Esophagus muscularis mucosa (tissue), 4 donors: Measurements from ENCODE around the gene STRIP2. TPM values are rescaled to one million over a fixed set of nuclear protein-coding genes. Genes with fewer than 3 reads are reported as not detected.
A peak's percentile ranks its signal among the peaks of the same experiment; 100 is the strongest.

Experiments used
- DNase-seq: peaks from one replicate; pipeline ENCODE4 v3.0.0-alpha.2; 2017; ENCODE audit errors: extremely low spot score
- H3K27ac ChIP-seq, 4 donors: fragments of 200-600 bp; sonication (generic); replicated peaks in 1 of 4; 1 replicate in 3 of 4; 2 replicates in 1 of 4; pipeline ENCODE4 v1.5.1; 2016 to 2019; ENCODE audit warnings: mild to moderate bottlenecking in 1 of 4
- H3K27me3 ChIP-seq, 4 donors: fragments of 200-600 bp; sonication (generic); one replicate each; pipeline versions ENCODE4 v1.5.1 to v1.6.0; 2016 to 2019
- H3K36me3 ChIP-seq, 4 donors: fragments of 200-600 bp; sonication (generic); one replicate each; pipeline ENCODE4 v1.5.1; 2016 to 2019
- H3K4me1 ChIP-seq, 4 donors: fragments of 200-600 bp; sonication (generic); one replicate each; pipeline ENCODE4 v1.5.1; 2016 to 2019
- H3K4me3 ChIP-seq, 4 donors: fragments of 200-600 bp; sonication (generic); 1 replicate in 2 of 4; 2 replicates in 2 of 4; pipeline ENCODE4 v1.5.1; 2016 to 2019; ENCODE audit warnings: mild to moderate bottlenecking in 4 of 4, moderate library complexity in 1 of 4
- H3K9me3 ChIP-seq, 4 donors: fragments of 200-600 bp; sonication (generic); 1 replicate in 3 of 4; 2 replicates in 1 of 4; pipeline ENCODE4 v1.5.1; 2016 to 2019
- EP300 ChIP-seq: sonication (generic); formaldehyde crosslinking; IDR thresholded peaks from one replicate; pipeline ENCODE4 v1.6.1; 2017; ENCODE audit warnings: antibody characterized with exemption
- POLR2A ChIP-seq: fragments of 450-650 bp; IDR thresholded peaks from one replicate; pipeline ENCODE4 v1.6.1; 2017; ENCODE audit warnings: antibody characterized with exemption, moderate library complexity, mild to moderate bottlenecking, low read depth
- POLR2AphosphoS5 ChIP-seq, 2 donors: sonication (generic); formaldehyde crosslinking; IDR thresholded peaks; one replicate each; pipeline ENCODE4 v1.6.1; 2017; ENCODE audit warnings: antibody characterized with exemption in 2 of 2
- WGBS: methylation state at CpG from one replicate; pipeline ENCODE4 v1.1.5; 2018; 5-methylcytosine and 5-hydroxymethylcytosine counted together
- intact Hi-C: fragments of 100-400 bp; cut with DNase I; formaldehyde crosslinking; loops from one replicate; pipeline ENCODE4 v1.15.1; 2023
- total RNA-seq, 4 donors: library from RNA; depleted of rRNA; stranded (reverse); fragments of >200 nt; gene quantifications; one replicate each; pipeline versions ENCODE4 v1.1.0 to v1.2.1, GENCODE V29; 2016
- TF ChIP-seq, protein P1 (sequence below), 3 experiments: fragments of 200-600 bp in 2 of 3; fragments of 450-650 bp in 1 of 3; sonication (generic) in 2 of 3; IDR thresholded peaks; one replicate each; pipeline ENCODE4 v1.5.1; 2017 to 2019; ENCODE audit warnings: antibody characterized with exemption in 3 of 3, mild to moderate bottlenecking in 2 of 3, moderate library complexity in 1 of 3

STRIP2 gene
- total RNA-seq, 4 donors from 2014 or later, result 1.1 to 2.1 (median 1.9) TPM

GRCh38 chr7:129492391-129492790, 58.2 kb downstream of the STRIP2 start:
- no peak overlapping the region for H3K4me3 ChIP-seq
- no peaks in the 10 kb centered on the region for H3K36me3 ChIP-seq
- DNase-seq, result no peak
- intact Hi-C loops, result loop anchor here (10.0 kb wide), 1 partner anchor 142 kb away; no protein-coding TSS in a partner anchor
- no peak overlapping the region for H3K27ac ChIP-seq
- H3K4me1 ChIP-seq, result no peaks in the 10 kb centered on the region
- TF ChIP-seq POLR2A (no peak), EP300 (no peak), POLR2AphosphoS5 (IDR thresholded peaks at IDR 0.05) (no peak)
- TF ChIP-seq, protein P1, sequence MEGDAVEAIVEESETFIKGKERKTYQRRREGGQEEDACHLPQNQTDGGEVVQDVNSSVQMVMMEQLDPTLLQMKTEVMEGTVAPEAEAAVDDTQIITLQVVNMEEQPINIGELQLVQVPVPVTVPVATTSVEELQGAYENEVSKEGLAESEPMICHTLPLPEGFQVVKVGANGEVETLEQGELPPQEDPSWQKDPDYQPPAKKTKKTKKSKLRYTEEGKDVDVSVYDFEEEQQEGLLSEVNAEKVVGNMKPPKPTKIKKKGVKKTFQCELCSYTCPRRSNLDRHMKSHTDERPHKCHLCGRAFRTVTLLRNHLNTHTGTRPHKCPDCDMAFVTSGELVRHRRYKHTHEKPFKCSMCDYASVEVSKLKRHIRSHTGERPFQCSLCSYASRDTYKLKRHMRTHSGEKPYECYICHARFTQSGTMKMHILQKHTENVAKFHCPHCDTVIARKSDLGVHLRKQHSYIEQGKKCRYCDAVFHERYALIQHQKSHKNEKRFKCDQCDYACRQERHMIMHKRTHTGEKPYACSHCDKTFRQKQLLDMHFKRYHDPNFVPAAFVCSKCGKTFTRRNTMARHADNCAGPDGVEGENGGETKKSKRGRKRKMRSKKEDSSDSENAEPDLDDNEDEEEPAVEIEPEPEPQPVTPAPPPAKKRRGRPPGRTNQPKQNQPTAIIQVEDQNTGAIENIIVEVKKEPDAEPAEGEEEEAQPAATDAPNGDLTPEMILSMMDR (IDR thresholded peaks at IDR 0.05), result no peak
- no peaks in the 10 kb centered on the region for H3K9me3 ChIP-seq
- WGBS, result 96% methylated on average over 2 of the region's 2 CpGs
- H3K27me3 ChIP-seq, result no peaks in the 10 kb centered on the region

DNA sequence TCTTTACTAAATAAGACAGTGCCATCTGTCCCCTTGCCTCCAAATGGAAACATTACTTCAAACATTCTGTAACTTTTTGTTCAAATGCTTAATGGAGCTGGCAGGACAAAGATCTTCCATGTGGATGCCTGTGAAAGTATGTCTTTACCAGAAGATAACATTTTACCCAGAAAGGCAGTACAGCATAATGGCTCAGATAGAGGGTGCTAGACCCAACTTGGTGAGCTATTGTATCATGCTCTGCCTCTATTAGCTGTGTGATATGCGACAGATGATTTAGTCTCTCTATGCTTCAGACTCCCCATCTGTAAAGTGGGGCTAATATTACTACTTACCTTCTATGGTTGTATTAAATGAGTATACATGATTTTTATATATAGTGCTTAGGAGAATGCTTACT, 59.3 kb downstream of the STRIP2 start:
- H3K27me3 ChIP-seq, result no peaks in the 10 kb centered on the region
- H3K4me3 ChIP-seq, result no peak overlapping the region
- 87% methylated on average over 1 of the region's 1 CpG for WGBS
- H3K27ac ChIP-seq, result no peak overlapping the region
- H3K9me3 ChIP-seq, result no peaks in the 10 kb centered on the region
- no peak for DNase-seq
- H3K36me3 ChIP-seq, result no peaks in the 10 kb centered on the region
- H3K4me1 ChIP-seq, result no peaks in the 10 kb centered on the region
- intact Hi-C loops, result loop anchor here (10.0 kb wide), 1 partner anchor 141 kb away; no protein-coding TSS in a partner anchor
- TF ChIP-seq EP300, result no peak
- TF ChIP-seq, protein P1 (IDR thresholded peaks at IDR 0.05), result peak in 1 of 3 experiments; percentile 6

GRCh38 chr7:129494041-129494440, 59.8 kb downstream of the STRIP2 start:
- Histone ChIP-seq H3K4me1 (no peaks in the 10 kb centered on the region), H3K27ac (no peak overlapping the region), H3K36me3 (no peaks in the 10 kb centered on the region), H3K4me3 (no peak overlapping the region), H3K27me3 (no peaks in the 10 kb centered on the region), H3K9me3 (no peaks in the 10 kb centered on the region)
- 66% methylated on average over 5 of the region's 5 CpGs for WGBS
- TF ChIP-seq POLR2A (no peak), POLR2AphosphoS5 (IDR thresholded peaks at IDR 0.05) (no peak), EP300 (no peak)
- TF ChIP-seq, protein P1 (IDR thresholded peaks at IDR 0.05), result no peak
- DNase-seq, result no peak
- intact Hi-C loops, result loop anchor here (10.0 kb wide), 1 partner anchor 141 kb away; no protein-coding TSS in a partner anchor

- intact Hi-C loops, result loop anchor here (10.0 kb wide), 1 partner anchor 139 kb away; no protein-coding TSS in a partner anchor
- no peak for TF ChIP-seq POLR2AphosphoS5 (IDR thresholded peaks at IDR 0.05)
- TF ChIP-seq, protein P1 (IDR thresholded peaks at IDR 0.05), result no peak
- TF ChIP-seq POLR2A, result no peak
- no peak for TF ChIP-seq EP300
- no peaks in the 10 kb centered on the region for H3K9me3 ChIP-seq
- no peak overlapping the region for H3K4me3 ChIP-seq
- H3K36me3 ChIP-seq, result no peaks in the 10 kb centered on the region
- no peak overlapping the region for H3K27ac ChIP-seq
- no peak for DNase-seq
- no peaks in the 10 kb centered on the region for H3K4me1 ChIP-seq
- WGBS, result 64% methylated on average over 1 of the region's 1 CpG
- H3K27me3 ChIP-seq, result peaks cover 0 to 3% (median 0%) of the 10 kb centered on the region in 4 donors
These were observed 61.8 kb downstream of the STRIP2 start for GRCh38 chr7:129495987-129496386.

- intact Hi-C loops, result loop anchor here (10.0 kb wide), 1 partner anchor 138 kb away; no protein-coding TSS in a partner anchor
- no peaks in the 10 kb centered on the region for H3K9me3 ChIP-seq
- no peak for TF ChIP-seq POLR2AphosphoS5 (IDR thresholded peaks at IDR 0.05)
- TF ChIP-seq EP300, result no peak
- TF ChIP-seq POLR2A, result no peak
- TF ChIP-seq, protein P1 (IDR thresholded peaks at IDR 0.05), result no peak
- H3K27ac ChIP-seq, result no peak overlapping the region
- H3K4me3 ChIP-seq, result no peak overlapping the region
- peaks cover 0 to 2% (median 1%) of the 10 kb centered on the region in 4 donors for H3K4me1 ChIP-seq
- no peaks in the 10 kb centered on the region for H3K36me3 ChIP-seq
- H3K27me3 ChIP-seq, result peaks cover 0 to 3% (median 0%) of the 10 kb centered on the region in 4 donors
- DNase-seq, result no peak
- 79% methylated on average over 7 of the region's 7 CpGs for WGBS
These were observed 62.4 kb downstream of the STRIP2 start for GRCh38 chr7:129496653-129497052.
